Spleen (tissue), 11 donors: Measurements from ENCODE around the gene CYB561. TPM values are rescaled to one million over a fixed set of nuclear protein-coding genes. Genes with fewer than 3 reads are reported as not detected.

Experiments used
- DNase-seq: peaks from one replicate; pipeline ENCODE4 v3.0.0-alpha.2; 2020
- H3K27ac ChIP-seq, 8 donors: fragments of 200-600 bp; sonication (generic) in 7 of 8; 1 replicate in 4 of 8; 2 replicates in 4 of 8; pipeline versions ENCODE4 v1.5.0 to v1.8.0; 2016 to 2021; ENCODE audit warnings: inconsistent platforms in 4 of 8, mild to moderate bottlenecking in 4 of 8, moderate library complexity in 1 of 8
- H3K27me3 ChIP-seq, 7 donors: fragments of 200-600 bp; sonication (generic) in 6 of 7; replicated peaks in 1 of 7; 1 replicate in 4 of 7; 2 replicates in 3 of 7; pipeline versions ENCODE4 v1.5.0 to v1.8.0; 2016 to 2021; ENCODE audit warnings: inconsistent platforms in 3 of 7, mild to moderate bottlenecking in 1 of 7
- H3K36me3 ChIP-seq, 6 donors: fragments of 200-600 bp; sonication (generic) in 5 of 6; 1 replicate in 4 of 6; 2 replicates in 2 of 6; pipeline versions ENCODE4 v1.5.0 to v1.8.0; 2016 to 2021; ENCODE audit warnings: inconsistent platforms in 2 of 6
- H3K4me1 ChIP-seq, 6 donors: fragments of 200-600 bp; sonication (generic) in 5 of 6; 1 replicate in 3 of 6; 2 replicates in 3 of 6; pipeline versions ENCODE4 v1.5.0 to v1.8.0; 2016 to 2021; ENCODE audit warnings: inconsistent platforms in 3 of 6
- H3K4me3 ChIP-seq, 8 donors: fragments of 200-600 bp; sonication (generic) in 7 of 8; 1 replicate in 4 of 8; 2 replicates in 4 of 8; pipeline versions ENCODE4 v1.5.0 to v1.8.0; 2016 to 2021; ENCODE audit warnings: inconsistent platforms in 4 of 8, mild to moderate bottlenecking in 4 of 8, moderate library complexity in 2 of 8
- H3K9me3 ChIP-seq, 8 donors: fragments of 200-600 bp; sonication (generic) in 7 of 8; 1 replicate in 4 of 8; 2 replicates in 4 of 8; pipeline versions ENCODE4 v1.5.0 to v1.8.0; 2016 to 2021; ENCODE audit warnings: inconsistent platforms in 4 of 8
- POLR2A ChIP-seq, 3 donors: fragments of 450-650 bp; IDR thresholded peaks; one replicate each; pipeline ENCODE4 v1.5.1; 2017; ENCODE audit warnings: antibody characterized with exemption in 3 of 3, mild to moderate bottlenecking in 1 of 3
- POLR2AphosphoS5 ChIP-seq, 3 donors: sonication (generic); formaldehyde crosslinking; IDR thresholded peaks; one replicate each; pipeline ENCODE4 v1.5.1; 2017; ENCODE audit warnings: antibody characterized with exemption in 3 of 3
- WGBS, 5 donors: extraction: QIAGEN DNeasy Blood & Tissue Kit in 3 of 5; methylation state at CpG; one replicate each; pipeline versions ENCODE4 v1.1.5 to v1.1.7; 2013 to 2018; 5-methylcytosine and 5-hydroxymethylcytosine counted together
- intact Hi-C: fragments of 100-400 bp; cut with DNase I; formaldehyde crosslinking; loops from one replicate; pipeline ENCODE4 v1.15.0; 2023; ENCODE audit warnings: low total_unique reads
- polyA plus RNA-seq, 3 donors: library from polyadenylated mRNA; stranded (reverse); fragments of 200-250 nt; gene quantifications; one replicate each; pipeline ENCODE4 v1.2.1, GENCODE V29; 2013
- total RNA-seq, 7 donors: library from RNA; depleted of rRNA in 3 of 7; stranded (reverse); fragments of >200 nt in 3 of 7; fragmentation: NEBNext Ultra II Directional in 4 of 7; extraction: Animal tissue kit (Norgen Biotek cat#: 25700) in 4 of 7; gene quantifications; one replicate each; pipeline versions ENCODE4 v1.1.0 to v1.2.1, GENCODE V29; 2016 to 2021
- TF ChIP-seq, protein P1 (sequence below), 11 experiments: fragments of 200-600 bp in 7 of 11; fragments of 450-650 bp in 4 of 11; sonication (generic) in 4 of 11; IDR thresholded peaks in 8 of 11; conservative IDR thresholded peaks in 3 of 11; 1 replicate in 7 of 11; 2 replicates in 4 of 11; pipeline versions ENCODE4 v1.4.0 to v1.8.0; 2016 to 2021; ENCODE audit warnings: antibody characterized with exemption in 11 of 11, inconsistent platforms in 4 of 11, mild to moderate bottlenecking in 1 of 11
- donor health status: healthy with polysubstance abuse.
- donor health status: DM: no; HTN: no; CAD: no; lungs with moderate emphysema.
- donor health status: DM: no; HTN: no; CAD: no.
- donor health status: Bipolar disorder and iron deficiency.
- donor health status: healthy.
- donor health status: DM: no; HTN: no; CAD: no.
- donor health status: DM: yes; HTN: yes; CAD: no.

Gene CYB561
- total and polyA plus RNA-seq, 10 donors: 2.6 to 36.4 (median 12.6) TPM

DNA sequence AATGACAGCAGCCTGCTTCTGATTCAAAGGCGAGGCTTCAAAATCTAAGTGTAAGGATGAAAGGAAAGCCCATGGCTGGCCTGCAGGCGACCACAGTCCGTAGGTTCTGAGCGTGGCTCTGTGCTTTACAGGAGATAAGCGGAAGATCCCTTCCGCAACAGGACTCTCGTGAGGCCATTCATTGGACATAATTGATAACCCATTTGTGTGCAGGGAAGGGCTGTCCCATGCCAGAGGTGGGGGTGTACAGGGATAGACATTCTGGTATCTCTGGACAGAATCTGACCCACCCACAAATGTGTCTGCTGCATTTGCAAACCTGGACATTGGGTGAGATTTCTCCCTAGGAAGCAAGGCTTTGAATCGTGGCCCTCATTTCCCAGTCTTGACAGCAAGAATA, 4.0 kb downstream of the CYB561 start:
- intact Hi-C loops: no loop called here
- Histone ChIP-seq H3K9me3 (no peaks in the 10 kb centered on the region), H3K27me3 (peaks cover 0 to 13% (median 0%) of the 10 kb centered on the region in 7 donors), H3K27ac (no peak overlapping the region), H3K4me1 (peaks cover 8 to 66% (median 48%) of the 10 kb centered on the region in 6 donors), H3K4me3 (no peak overlapping the region), H3K36me3 (no peaks in the 10 kb centered on the region)
- TF ChIP-seq, protein P1, sequence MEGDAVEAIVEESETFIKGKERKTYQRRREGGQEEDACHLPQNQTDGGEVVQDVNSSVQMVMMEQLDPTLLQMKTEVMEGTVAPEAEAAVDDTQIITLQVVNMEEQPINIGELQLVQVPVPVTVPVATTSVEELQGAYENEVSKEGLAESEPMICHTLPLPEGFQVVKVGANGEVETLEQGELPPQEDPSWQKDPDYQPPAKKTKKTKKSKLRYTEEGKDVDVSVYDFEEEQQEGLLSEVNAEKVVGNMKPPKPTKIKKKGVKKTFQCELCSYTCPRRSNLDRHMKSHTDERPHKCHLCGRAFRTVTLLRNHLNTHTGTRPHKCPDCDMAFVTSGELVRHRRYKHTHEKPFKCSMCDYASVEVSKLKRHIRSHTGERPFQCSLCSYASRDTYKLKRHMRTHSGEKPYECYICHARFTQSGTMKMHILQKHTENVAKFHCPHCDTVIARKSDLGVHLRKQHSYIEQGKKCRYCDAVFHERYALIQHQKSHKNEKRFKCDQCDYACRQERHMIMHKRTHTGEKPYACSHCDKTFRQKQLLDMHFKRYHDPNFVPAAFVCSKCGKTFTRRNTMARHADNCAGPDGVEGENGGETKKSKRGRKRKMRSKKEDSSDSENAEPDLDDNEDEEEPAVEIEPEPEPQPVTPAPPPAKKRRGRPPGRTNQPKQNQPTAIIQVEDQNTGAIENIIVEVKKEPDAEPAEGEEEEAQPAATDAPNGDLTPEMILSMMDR (IDR thresholded peaks at IDR 0.05 in 8 of 11, conservative IDR thresholded peaks at IDR 0.05 in 3 of 11): no peak
- TF ChIP-seq POLR2AphosphoS5 (IDR thresholded peaks at IDR 0.05) (no peak), POLR2A (IDR thresholded peaks at IDR 0.05) (no peak)
- no peak for DNase-seq
- 88 to 95% (median 93%) methylated on average over 8 of the region's 8 CpGs for WGBS, 5 donors

DNA sequence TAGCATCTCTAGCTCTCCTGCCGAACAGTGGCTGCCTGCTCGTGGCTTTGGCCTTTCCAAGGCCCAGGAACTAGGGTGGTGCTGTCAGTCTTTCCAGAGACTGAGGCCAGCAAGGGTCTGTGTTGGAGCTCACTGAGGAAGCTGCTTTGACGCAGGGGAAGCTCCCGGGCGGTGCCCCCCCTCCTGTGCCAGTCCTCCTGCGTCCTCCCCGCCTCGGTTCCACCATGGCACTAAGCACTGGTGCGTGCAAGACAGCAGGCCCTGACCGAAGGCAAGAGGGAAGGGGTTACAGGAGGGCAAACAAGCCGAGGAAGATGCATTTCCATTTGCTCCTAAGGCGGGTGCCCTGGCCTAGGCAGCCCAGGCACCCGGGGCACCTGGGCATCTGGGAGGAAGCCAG, 4.5 kb downstream of the CYB561 start:
- H3K27me3 ChIP-seq: peaks cover 0 to 13% (median 0%) of the 10 kb centered on the region in 7 donors
- no peaks in the 10 kb centered on the region for H3K9me3 ChIP-seq
- 90 to 96% (median 92%) methylated on average over 12 to 13 of the region's 13 CpGs for WGBS, 5 donors
- H3K4me1 ChIP-seq: peaks cover 4 to 66% (median 46%) of the 10 kb centered on the region in 6 donors
- no peak overlapping the region for H3K4me3 ChIP-seq
- no peak for DNase-seq
- peak overlapping the region in 1 of 8 donors; percentile 80 for H3K27ac ChIP-seq
- H3K36me3 ChIP-seq: no peaks in the 10 kb centered on the region
- intact Hi-C loops: no loop called here
- TF ChIP-seq POLR2A (IDR thresholded peaks at IDR 0.05) (no peak), POLR2AphosphoS5 (IDR thresholded peaks at IDR 0.05) (no peak)
- TF ChIP-seq, protein P1 (IDR thresholded peaks at IDR 0.05 in 8 of 11, conservative IDR thresholded peaks at IDR 0.05 in 3 of 11): no peak

DNA sequence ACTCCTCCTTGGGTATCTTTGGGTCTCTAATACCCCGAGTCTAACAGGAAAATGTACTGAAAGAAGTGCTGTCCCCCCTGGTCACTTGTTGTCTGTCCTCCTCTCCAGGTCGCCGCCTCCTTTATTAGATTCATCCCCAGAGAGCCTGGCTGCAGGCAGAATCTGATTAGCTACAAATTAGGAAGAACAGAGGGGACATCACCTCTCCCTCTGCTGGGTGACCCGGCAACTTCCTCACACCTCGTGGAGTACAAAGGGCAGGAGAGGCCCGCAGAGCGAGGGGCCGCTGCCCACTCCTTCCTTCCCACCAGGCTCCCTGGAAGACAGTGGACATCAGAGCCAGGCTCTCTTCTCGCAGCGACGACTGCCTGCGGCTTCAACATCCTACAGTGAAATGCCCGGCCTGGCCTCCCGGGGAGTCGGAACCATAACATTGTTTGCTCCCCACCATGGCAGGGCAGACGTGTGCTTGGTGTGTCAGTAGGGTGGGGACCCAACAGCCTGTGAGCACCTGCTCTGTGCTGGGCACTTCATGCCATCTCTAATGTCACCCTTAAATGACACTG, 5.3 kb downstream of the CYB561 start:
- no peaks in the 10 kb centered on the region for H3K9me3 ChIP-seq
- TF ChIP-seq, protein P1 (IDR thresholded peaks at IDR 0.05 in 8 of 11, conservative IDR thresholded peaks at IDR 0.05 in 3 of 11): no peak
- TF ChIP-seq POLR2AphosphoS5 (IDR thresholded peaks at IDR 0.05) (no peak), POLR2A (IDR thresholded peaks at IDR 0.05) (no peak)
- peaks cover 0 to 8% (median 0%) of the 10 kb centered on the region in 7 donors for H3K27me3 ChIP-seq
- H3K36me3 ChIP-seq: peaks cover 0 to 2% (median 0%) of the 10 kb centered on the region in 6 donors
- H3K4me3 ChIP-seq: no peak overlapping the region
- DNase-seq: no peak
- intact Hi-C loops: no loop called here
- H3K27ac ChIP-seq: peak overlapping the region in 5 of 8 donors; percentile 55 to 86 (median 76)
- WGBS, 5 donors: 82 to 87% (median 86%) methylated on average over 15 to 16 of the region's 16 CpGs
- peaks cover 4 to 66% (median 43%) of the 10 kb centered on the region in 6 donors for H3K4me1 ChIP-seq

DNA sequence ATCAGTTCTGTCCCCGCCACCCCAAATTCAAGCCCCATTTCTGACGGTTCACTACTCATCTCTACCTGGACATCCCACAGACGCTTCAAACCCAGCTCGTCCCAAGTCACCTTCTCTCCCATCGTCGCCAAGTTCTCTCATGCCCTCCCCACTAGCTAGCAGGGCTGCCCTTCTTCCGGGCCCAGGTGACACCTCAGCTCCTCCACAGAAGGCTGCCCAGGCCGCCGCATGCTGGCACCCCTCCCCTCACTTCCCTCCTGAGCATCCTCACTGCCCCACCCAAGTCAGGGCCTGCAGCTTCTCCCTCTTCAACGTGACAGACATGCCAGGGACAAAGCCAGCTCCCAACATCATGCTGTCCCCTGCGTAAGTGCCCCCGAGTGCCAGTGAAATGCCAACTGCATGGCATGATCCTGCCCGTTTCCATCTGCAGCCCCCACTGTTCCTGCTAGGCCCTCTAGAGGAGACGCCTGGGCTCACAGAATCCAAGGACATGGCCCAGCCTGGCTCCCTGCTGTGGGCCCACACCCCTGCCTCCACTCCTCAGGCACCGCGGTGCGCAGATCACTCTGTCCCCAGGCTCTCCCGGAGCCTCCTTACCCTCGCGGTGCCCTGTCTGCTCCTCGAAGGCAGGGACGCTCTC, 5.9 kb downstream of the CYB561 start:
- intact Hi-C loops: no loop called here
- no peaks in the 10 kb centered on the region for H3K9me3 ChIP-seq
- TF ChIP-seq, protein P1 (IDR thresholded peaks at IDR 0.05 in 8 of 11, conservative IDR thresholded peaks at IDR 0.05 in 3 of 11): no peak
- TF ChIP-seq POLR2A (IDR thresholded peaks at IDR 0.05): no peak
- no peak for TF ChIP-seq POLR2AphosphoS5 (IDR thresholded peaks at IDR 0.05)
- H3K27ac ChIP-seq: peak overlapping the region in 6 of 8 donors; percentile 55 to 86 (median 72)
- no peak for DNase-seq
- H3K4me3 ChIP-seq: peak overlapping the region in 1 of 8 donors; percentile 44
- peaks cover 0 to 2% (median 0%) of the 10 kb centered on the region in 7 donors for H3K27me3 ChIP-seq
- peaks cover 0 to 6% (median 0%) of the 10 kb centered on the region in 6 donors for H3K36me3 ChIP-seq
- peaks cover 0 to 66% (median 43%) of the 10 kb centered on the region in 6 donors for H3K4me1 ChIP-seq
- 68 to 79% (median 74%) methylated on average over 20 to 22 of the region's 22 CpGs for WGBS, 5 donors
